Stimulated activated naive CD8-positive, alpha-beta T cell treated with anti-CD3 and anti-CD28 coated beads, Interleukin-15, Interleukin-2, amounts not matched to agents 100 U/mL and 50 U/mL, for 24 hours (primary cell): Measurements from ENCODE around the gene TOE1.

Source experiments
- ATAC-seq: fragments of 150-1000 bp; cut with Tn5 transposase; one replicate; pipeline ENCODE4 v1.10.0; 2021
- DNase-seq: peaks from one replicate; pipeline ENCODE4 v3.0.0; 2021

TOE1 gene

GRCh38 chr1:45326627-45327623 lies 13.0 kb upstream of the TOE1 start, which contains the start of gene HPDL:
TSS of gene HPDL (plus strand) at chr1:45326895. CDS start at chr1:45327149, 254 bp downstream.
- DNase-seq: peak; percentile 85
- peak; percentile 95 for ATAC-seq

DNA sequence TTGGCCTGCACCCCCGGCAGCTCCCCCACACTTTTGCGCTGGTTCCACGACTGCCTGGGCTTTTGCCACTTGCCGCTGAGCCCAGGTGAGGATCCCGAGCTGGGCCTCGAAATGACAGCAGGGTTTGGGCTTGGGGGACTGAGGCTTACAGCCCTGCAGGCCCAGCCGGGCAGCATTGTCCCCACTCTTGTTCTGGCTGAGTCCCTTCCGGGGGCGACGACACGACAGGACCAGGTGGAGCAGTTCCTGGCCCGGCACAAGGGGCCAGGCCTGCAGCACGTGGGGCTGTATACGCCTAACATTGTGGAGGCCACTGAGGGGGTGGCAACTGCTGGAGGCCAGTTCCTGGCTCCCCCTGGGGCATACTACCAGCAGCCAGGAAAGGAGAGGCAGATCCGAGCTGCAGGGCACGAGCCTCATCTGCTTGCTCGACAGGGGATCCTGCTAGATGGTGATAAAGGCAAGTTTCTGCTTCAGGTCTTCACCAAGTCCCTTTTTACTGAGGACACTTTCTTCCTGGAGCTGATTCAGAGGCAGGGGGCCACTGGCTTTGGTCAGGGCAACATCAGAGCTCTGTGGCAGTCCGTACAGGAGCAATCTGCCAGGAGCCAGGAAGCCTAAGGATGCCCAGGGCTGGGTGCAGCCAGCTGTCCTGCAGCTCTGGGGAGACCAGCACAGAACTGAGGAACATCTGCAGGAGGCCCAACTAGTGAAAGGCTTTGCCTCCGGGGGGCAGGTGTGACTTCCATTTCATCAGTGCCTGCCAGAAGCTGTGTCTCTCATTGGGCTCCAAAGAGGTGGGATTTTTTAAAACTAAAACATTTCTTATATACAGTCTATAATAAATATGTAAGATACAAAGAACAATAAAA lies 12.1 kb upstream of the TOE1 start:
- ATAC-seq (no peak), DNase-seq (peak; percentile 31)

GRCh38 chr1:45328680-45329079 lies 11.3 kb upstream of the TOE1 start:
- DNase-seq (no peak), ATAC-seq (no peak)

- DNase-seq (no peak), ATAC-seq (no peak)
Observed at GRCh38 chr1:45329445-45329844, 10.5 kb upstream of the TOE1 start.

- DNase-seq: no peak
- ATAC-seq: no peak
Observed at GRCh38 chr1:45331436-45332345, 8.3 kb upstream of the TOE1 start.

DNA sequence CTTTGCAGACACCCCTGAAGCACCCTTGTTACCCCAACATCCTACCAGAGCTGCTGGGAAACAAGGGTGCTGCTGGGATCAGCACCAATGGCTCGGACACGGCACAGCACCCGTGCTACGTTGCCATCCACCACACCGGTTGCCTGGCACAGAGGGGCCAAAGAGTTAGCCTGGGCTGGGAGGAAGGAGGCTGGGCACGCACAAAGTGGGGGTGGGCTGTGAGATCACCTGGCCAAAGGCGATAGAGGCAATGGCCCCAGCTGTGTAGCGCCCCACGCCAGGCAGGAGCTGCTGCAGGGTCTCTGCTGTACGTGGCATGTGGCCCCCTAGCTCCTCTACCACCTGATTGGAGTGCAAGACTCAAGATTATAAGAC lies 7.6 kb upstream of the TOE1 start:
- DNase-seq: no peak
- no peak for ATAC-seq

DNA sequence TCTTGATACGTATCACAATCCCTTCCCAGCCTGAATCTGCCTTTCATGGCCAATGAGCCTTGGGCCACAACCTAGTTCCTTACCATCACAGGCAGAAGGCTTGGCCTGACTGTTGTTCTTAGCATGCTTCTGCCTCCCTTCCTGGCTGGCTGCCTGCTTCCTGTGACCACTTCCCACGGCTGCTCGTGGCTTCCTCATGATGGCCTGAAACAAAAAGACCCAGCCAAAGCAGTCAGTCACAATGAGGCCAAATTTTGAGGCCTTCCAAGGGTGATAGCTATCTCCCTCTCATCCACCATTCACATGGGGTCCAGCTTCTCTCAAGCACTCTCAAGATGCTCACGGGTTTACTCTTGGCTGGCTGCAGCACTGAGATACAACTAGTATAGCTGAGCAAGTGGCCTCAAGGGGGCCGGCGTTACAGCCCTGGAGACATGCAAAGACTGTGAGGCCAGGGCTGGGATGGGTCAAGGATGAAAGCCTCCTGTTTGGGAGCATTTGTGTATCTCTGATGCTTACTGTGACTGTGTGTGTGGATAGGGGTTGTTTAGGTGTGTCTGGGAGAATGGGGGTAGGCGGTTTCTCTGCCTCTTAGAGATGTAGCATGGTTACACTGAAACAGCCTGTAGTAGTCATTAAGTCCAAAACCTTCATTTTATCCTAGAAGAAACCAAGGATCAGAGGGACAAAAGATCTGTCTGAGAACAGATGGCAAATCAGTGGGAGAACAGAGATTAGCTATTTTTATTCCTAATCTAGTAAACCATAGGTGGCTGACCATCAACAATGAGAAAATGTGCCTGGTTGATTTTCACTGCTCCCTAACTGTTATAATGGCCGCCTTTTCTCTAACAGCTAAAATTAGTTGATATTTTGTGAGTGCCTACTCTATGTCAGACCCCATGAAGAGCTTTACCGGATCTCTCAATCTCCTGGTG lies 5.4 kb upstream of the TOE1 start:
- DNase-seq: no peak
- no peak for ATAC-seq

- DNase-seq (no peak), ATAC-seq (no peak)
Observed at GRCh38 chr1:45335855-45336324, 4.1 kb upstream of the TOE1 start.

DNA sequence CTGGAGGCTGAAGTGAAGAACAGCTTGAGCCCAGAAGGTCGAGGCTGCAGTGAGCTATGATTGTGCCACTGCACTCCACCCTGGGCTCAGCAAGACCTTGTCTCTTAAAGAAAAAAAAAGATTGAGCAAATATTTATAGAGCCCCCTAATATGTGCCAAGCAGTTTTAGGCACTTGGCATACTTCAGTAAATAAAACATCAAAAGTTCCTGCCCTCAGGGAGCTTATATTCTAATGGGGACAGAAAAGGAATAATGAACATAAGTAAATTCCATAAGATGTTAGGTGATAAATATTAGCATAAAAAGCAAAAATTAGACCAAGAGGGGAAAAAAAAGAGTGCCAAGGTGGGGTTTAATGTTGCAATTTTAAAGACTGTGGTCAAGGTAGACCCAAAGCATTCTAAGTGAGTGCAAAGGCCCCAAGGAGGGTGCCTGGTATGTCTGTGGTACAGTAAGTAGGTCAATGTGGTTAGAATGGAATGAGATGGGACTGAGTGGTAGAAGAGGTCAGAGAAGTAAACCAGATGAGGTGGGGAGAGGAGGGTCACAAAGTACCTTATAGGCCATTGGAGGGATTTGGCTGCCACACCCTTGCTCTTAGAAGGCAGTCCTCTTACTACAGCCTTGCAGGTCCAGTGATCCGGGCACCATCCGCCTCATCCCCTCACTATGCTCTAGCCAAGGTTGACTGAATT lies 2.2 kb upstream of the TOE1 start:
- no peak for DNase-seq
- ATAC-seq: no peak

DNA sequence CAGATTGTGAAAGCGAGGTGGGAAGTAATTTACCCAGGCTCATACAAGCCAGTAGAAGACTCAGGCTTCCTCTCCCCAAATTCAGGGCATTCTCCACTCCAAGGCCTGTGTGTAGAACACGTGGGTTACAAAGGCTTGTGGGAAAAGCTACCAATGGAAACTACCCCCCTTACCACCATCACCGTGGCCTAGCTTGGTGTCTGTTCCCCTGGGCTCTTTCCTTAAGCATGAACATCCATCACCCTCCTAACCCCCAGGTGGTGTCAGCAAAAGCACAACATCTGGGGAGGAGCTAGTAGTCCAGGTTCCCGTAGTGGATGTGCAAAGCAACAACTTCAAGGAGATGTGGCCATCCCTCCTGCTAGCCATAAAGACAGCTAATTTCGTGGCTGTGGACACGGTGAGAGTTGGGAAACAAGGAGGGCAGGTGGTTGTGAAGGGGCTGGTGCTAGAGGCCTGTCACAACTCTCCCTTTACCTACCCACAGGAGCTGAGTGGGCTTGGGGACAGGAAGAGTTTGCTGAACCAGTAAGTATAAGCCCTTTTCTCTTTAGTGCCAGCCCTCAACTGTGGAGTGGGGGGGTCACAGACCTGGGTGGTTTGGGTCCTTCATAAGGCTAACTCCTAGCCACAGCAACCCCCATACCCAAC lies 971 bp downstream of the TOE1 start:
- DNase-seq (peak; percentile 31), ATAC-seq (no peak)

- ATAC-seq (no peak), DNase-seq (no peak)
Observed at GRCh38 chr1:45344499-45344898, 4.5 kb downstream of the TOE1 start.

GRCh38 chr1:45345014-45345413 lies 5.0 kb downstream of the TOE1 start:
- DNase-seq (no peak), ATAC-seq (no peak)

GRCh38 chr1:45346473-45346872 lies 6.5 kb downstream of the TOE1 start:
- ATAC-seq: no peak
- DNase-seq: no peak

DNA sequence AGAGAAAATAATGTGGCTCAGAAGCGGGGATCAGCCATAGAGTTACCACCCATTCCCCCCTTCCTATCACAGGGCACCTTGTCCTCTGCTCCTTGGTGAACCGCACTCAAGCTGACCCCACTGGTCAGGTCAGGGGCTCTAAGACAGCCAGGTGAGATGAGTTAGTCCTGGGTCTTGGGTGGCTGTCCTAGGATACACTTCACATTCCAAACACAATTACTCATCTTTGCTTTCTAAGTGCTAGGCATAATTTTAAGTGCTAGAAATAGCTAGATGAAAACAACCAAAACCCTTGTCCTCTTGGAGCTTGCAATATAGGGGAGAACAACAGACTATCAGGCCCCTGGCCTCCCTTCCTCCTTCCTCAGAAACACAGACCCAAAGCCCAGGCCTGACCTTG lies 8.1 kb downstream of the TOE1 start:
- ATAC-seq (no peak), DNase-seq (no peak)

- no peak for ATAC-seq
- DNase-seq: no peak
Observed at GRCh38 chr1:45348609-45348965, 8.6 kb downstream of the TOE1 start.

DNA sequence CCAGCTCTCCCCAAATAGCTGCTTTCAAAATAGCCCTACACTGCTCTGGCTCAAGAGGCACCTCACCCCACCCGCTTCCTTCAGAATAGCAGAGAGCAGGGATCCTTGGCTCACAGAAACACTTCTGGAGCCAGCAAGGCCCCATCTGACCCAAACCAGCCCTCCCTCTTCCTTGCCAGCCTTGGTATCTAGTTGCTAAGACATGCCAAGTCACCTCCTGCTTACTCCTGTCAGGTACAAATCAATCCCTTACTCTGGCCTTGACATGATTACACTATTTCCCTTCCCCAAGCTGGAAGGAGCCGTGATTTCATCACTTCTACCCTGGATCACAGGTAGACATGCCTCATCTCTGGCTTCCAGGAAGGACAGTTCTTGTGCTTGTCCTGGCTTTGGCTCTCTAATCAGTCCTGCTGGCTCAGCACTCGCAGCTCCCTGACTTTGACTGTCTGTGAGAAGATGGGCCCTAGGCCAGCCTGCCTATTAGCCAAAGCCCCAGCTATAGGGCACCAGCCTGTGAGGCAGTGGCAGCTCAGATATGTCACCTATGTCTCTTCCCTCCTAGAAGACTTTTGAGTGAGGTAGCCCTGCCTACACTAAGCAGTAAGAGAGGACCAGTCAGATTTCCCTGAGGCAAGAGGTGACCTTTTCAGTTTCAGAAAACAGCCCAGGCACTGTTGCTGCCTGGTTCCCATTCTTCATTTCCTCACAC lies 9.2 kb downstream of the TOE1 start:
- DNase-seq (no peak), ATAC-seq (peak; percentile 73)

DNA sequence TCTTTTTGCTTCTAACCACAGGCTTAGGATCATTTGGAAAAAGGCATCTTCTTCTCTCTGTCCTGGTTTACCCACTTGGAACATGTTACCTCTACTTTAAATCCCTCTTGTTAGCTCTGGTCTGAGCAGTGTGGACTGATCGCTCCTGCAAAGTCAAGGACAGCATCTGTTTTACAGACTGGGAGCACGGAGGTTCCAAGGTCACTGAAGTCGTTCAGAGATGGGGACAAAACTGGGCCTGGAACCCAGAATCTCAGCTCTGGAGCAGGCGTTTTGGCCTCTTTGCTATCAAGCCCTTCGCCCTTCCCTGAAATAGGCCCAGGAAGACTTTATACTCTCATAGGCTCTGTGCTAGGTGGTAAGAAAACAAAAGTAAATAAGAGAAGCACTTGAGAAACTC lies 11.5 kb downstream of the TOE1 start:
- no peak for ATAC-seq

GRCh38 chr1:45353685-45354084 lies 13.7 kb downstream of the TOE1 start:
- ATAC-seq: no peak

More for the DNA sequence above, 11.5 kb downstream of the TOE1 start:
- DNase-seq: no peak

GRCh38 chr1:45354838-45355237 lies 14.9 kb downstream of the TOE1 start:
- DNase-seq: no peak
- ATAC-seq: no peak

More at GRCh38 chr1:45353685-45354084, 13.7 kb downstream of the TOE1 start:
- no peak for DNase-seq
